DND-41 (cell line): ENCODE data around the gene ALPL.

Source experiments
- CTCF ChIP-seq: IDR thresholded peaks from 2 replicates; pipeline ENCODE4 v1.5.1; 2012; ENCODE audit warnings: borderline replicate concordance, low read length, moderate library complexity, mild to moderate bottlenecking; ENCODE audit not compliant: poor library complexity, severe bottlenecking; ENCODE audit errors: extremely low read depth
- EZH2 ChIP-seq: IDR thresholded peaks from 3 replicates; pipeline ENCODE4 v1.6.1; 2012; ENCODE audit warnings: borderline replicate concordance, low read depth, mild to moderate bottlenecking, moderate library complexity, low read length, inconsistent platforms; ENCODE audit not compliant: severe bottlenecking

- TF ChIP-seq CTCF: no peak
- TF ChIP-seq EZH2: no peak
These were observed 64.3 kb downstream of the ALPL start for GRCh38 chr1:21573475-21573874.
